LHCN-M2 (cell line): ENCODE results near the gene KRT34. TPM values are rescaled to one million over a fixed set of nuclear protein-coding genes. Genes with fewer than 3 reads are reported as not detected.
A peak's percentile ranks its signal among the peaks of the same experiment; 100 is the strongest.
"Not testable (repeated sequence)": the region's sequence is repeated elsewhere in the genome, so short reads cannot be mapped to it uniquely, and the experiment has no call there.

Experiments used
- DNase-seq: peaks from one replicate; pipeline ENCODE4 v3.0.0-alpha.2; 2012; ENCODE audit warnings: low read depth
- total RNA-seq: library from RNA; depleted of rRNA; stranded (reverse); fragments of >200 nt; gene quantifications from 2 replicates; pipeline ENCODE4 v1.2.3, GENCODE V29; 2014

KRT34 gene
- total RNA-seq, 1 experiment from 2014 or later, result 0.29 TPM

- DNase-seq, result peak; percentile 96
Measured at GRCh38 chr17:41404024-41404671, 22.0 kb upstream of the KRT34 start.

DNA sequence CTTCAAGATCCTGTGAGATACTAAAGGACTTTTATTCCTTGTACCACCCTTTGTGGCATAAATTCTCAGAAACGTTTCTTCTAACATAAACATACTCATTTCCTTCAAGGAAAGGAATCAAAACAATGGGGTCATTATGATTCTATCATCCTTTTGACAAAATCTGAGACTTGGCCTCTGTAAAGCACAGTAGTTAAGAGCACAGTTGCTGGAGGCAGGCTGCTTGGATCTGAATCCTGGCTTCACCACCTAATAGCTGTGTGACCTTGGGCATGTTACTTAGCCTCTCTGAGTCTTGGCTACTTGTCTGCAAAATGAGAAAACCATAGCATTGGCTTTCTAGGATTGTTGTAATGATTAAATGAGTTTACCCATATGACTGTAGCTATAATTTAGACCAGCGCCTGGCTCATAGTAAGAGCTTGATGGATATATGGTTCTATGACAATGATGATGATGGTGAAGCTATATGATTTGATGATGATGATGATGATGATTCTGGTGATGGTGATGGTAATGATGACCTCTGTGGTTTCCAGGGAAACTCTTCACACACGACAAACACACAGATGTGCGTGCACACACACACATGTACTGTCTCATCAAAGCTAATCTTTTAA lies 21.4 kb upstream of the KRT34 start:
- peak; percentile 28 for DNase-seq

DNA sequence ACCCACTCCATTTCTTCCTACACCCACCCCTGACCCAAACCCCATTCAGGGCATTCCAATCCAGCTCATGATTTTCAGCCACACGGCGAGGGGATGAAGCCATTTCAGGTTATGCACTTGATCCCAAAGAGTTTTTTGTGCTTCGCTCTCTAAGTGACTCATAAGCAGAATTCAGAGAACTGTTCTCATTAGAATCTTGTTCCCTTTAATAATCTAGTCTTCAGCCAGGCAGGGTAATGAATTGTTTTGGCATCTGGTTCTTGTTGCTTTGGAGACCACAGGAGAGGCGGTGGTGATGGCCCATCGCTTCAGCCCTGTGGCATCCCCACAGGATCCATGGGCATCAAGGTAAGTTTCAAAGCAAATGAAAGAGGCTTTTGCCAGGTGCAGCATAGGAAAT lies 20.1 kb upstream of the KRT34 start:
- peak; percentile 15 for DNase-seq

GRCh38 chr17:41396996-41397660 lies 15.0 kb upstream of the KRT34 start, which contains the start of gene KRT31:
Gene KRT31 (minus strand): TSS chr17:41397608. CDS start chr17:41397539, 69 bp downstream.
- no peak for DNase-seq

DNA sequence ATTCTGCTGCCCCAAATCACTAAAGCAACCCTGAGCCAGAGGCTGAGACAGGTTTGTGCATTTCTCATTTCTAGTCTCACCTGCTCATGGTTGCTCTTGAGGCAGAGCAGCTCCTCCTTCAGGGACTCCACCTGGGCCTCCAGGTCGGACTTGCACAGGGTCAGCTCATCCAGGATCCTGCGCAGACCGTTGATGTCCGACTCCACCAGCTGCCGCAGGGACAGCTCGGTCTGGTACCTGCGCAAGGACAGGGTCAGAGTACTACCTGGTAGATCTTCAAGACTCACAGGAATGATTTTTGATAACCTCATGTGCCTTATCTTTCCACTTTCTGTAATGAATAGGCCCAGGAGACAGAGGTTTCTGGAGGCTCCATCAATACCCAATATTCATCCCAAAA lies 14.2 kb upstream of the KRT34 start:
- no peak for DNase-seq

DNA sequence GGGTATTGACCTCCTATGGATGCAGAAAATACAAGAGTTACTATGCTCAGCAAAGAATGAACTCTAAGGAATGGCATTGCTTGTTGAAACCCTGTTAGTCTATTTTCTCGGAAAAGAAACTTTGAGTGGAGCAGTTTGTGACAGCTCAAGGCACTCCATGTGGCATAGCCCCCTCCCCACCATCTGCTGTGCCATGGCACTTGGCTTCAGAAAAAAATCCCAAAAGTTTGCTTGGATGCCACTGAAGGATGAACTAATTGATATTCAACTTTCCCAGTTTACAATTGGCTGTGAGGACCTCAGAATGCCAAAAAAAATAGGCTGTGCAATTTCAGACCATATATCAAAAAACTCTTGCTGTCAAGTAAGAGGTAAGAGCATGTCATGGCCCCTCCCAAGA lies 13.5 kb upstream of the KRT34 start:
- DNase-seq, result no peak

GRCh38 chr17:41395044-41395443 lies 12.9 kb upstream of the KRT34 start:
- DNase-seq, result not testable (repeated sequence)

GRCh38 chr17:41394254-41394996 lies 12.3 kb upstream of the KRT34 start:
- no peak for DNase-seq

GRCh38 chr17:41393826-41394225 lies 11.7 kb upstream of the KRT34 start:
- DNase-seq, result no peak

DNA sequence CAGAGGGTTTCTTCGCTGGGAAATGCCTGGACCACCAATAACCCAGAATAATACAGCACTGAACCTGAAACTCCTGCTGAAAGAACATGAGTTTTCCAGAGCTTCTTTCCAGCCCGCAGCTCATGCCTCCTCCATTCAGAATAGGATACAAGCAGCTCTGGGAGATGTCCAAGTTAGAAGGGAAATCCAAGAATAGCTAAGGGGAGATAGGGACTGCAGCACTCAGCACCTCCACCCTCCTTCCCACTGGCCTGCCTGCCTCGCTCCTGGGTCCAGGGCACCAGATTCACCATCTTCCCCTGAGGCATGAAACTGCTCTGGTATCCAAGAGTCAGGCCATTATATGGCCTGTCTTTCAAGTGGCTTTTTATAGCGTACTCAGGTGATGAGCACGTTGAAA lies 11.2 kb upstream of the KRT34 start:
- DNase-seq, result no peak

DNA sequence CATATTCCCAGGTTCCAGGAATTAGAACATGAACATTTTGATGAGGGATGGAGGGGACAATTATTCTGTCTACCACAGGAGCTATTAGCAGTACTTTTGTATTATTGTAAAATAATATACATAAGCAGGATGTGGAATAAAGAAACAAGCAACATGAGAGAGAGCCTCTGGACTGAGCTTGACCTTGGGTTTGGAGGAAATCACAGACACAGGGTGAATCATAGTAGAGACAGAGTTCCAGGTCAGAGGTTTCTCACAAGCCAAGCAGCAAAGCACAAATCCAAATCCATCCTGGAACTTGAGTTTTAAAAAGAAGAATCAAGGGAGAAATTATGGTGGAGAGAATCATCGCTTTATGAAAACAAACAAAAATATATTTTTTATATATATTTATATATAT lies 10.2 kb upstream of the KRT34 start:
- DNase-seq, result peak; percentile 46

- no peak for DNase-seq
Measured at GRCh38 chr17:41391535-41391934, 9.4 kb upstream of the KRT34 start.

GRCh38 chr17:41390411-41390938 lies 8.4 kb upstream of the KRT34 start:
- no peak for DNase-seq

DNA sequence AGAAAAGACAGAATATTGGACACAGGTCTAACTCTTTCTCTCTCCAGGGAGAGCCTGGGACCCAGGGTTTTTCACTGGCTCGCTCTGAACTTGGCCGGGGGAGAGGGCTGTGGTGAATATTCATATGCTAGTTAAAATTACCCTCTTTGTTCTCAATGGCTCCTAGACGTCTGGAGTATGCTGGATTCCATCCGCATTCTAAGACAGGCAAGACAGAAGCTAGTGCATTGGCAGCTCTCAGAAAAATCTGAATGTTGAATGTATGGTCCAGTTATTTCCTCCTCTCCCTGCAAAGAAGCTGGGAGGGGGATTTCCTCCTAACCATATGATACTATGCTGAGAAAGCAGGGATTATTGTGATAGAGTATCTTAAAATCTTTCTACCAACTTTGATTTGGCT lies 5.6 kb upstream of the KRT34 start:
- no peak for DNase-seq

GRCh38 chr17:41386227-41386626 lies 4.1 kb upstream of the KRT34 start:
- no peak for DNase-seq

DNA sequence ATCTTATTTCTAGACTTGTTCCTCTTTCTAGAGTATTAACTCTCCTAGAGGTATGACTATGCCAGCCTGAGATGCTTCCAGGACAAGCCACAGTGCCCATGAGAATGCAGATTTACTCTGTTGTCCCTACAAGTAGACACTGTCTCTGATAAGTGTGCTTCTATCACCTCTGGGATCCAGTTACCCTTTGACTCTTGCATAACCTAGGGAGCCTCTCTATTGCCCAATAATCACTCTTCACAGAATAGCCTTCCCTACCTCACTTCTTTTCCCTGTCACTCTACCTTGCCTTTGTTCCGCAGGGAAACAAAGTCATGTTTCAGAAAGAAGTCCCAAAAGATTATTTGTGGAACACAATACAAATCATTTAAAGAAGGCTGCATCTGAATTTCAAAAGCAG lies 1.6 kb upstream of the KRT34 start:
- no peak for DNase-seq

GRCh38 chr17:41382394-41382793 lies 288 bp upstream of the KRT34 start:
- peak; percentile 28 for DNase-seq

GRCh38 chr17:41380091-41380490 lies 2.0 kb downstream of the KRT34 start:
- DNase-seq, result peak; percentile 77

DNA sequence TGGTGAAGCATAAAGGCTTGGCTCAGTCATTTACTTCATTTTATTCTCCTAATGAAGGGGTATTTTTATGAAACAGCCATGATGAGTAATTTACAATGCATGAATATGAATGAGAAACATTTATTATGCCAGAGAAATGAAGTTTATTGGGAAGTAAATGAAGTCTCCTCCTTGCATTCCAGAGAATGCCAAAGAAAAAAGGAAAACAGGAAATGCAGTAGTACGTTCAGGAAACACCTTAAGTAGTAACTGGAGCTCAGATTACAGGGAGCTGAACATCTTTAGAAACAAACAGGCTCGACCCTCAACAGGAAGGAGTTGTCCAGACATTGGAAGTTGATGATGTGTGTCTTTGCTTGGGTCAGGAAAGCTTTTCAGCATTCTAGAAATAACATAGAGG lies 4.6 kb downstream of the KRT34 start:
- peak; percentile 19 for DNase-seq

DNA sequence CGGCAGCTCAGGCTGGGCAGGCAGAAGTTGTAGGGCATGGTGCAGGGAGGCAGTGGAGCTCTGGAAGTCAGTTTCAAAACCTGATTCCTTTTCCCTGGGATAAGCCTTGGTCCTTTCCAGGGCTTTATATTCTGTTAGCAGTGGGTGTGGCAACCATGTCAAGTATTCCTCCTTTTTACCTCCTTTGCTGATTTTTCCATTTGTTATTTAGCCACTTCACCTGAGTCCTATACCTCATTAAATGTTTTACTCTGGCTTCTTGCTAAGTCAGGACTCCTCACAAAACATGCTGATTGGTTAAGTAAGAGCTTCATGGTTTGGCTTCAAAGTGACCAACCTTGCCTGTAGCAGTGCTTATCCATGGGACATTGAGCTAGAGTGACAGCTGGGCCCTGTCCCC lies 12.4 kb downstream of the KRT34 start, which contains the start of gene KRT33B:
TSS of gene KRT33B (minus strand) at position 101 of the 400 bp plus-strand sequence. CDS start at position 38, 63 bp downstream.
- no peak for DNase-seq

DNA sequence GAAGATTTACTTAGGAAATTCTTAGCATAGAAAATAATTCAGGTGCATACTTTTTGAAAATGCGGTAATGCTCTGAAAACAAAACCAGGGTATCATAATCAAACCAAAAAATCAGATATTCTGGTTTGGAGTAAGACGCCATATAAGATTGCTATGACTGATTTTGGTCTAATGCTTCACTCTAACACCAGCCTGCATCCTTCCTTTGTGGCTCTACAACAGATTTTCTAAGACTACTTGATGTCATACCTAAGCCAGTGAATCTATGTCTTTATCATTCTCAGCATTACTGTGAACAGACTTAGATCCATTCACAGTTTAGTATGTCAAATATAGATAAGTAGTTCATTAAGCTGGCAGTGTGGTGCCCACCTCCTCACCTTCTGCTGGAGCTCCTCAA lies 13.1 kb downstream of the KRT34 start:
- no peak for DNase-seq
